ENCODE measurements around the gene COASY. TPM values are rescaled to one million over a fixed set of nuclear protein-coding genes. Genes with fewer than 3 reads are reported as not detected.

COASY gene
- total RNA-seq, 1 donor from 2014 or later, result 52.0 TPM

DNA sequence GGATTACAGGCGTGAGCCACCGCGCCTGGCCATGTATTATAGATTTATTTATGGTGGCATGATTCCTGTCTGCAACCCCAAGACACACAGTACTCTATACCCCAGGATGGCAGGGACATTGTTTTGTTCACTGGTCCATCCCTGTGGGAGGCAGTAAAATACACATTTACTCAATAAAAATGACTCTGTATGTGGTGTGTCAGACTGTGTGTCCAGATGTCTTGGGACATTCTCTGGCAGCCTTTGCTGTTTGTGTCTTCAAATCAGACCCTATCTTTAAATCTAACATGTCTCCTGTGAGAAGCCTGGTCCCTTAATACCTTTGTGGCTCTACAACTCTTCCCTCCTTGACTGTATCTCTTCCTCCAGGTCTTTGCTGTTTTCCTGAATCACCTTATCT is 1.7 kb upstream of the COASY start:
- Histone ChIP-seq H3K36me3 (ENCODE audit: insufficient read depth, low read length) (peaks cover 12% of the 10 kb centered on the region), H3K9ac (ENCODE audit: low read length) (no peak overlapping the region), H3K4me1 (ENCODE audit: insufficient read depth, low read length) (peaks cover 19% of the 10 kb centered on the region), H3K4me2 (ENCODE audit: low read length) (no peak overlapping the region), H3K79me2 (ENCODE audit: insufficient read depth, low read length) (peaks cover 33% of the 10 kb centered on the region), H3K4me3 (ENCODE audit: insufficient read depth, low read depth, low read length) (no peak overlapping the region), H3K27ac (ENCODE audit: low read depth, low read length) (no peak overlapping the region), H4K20me1 (ENCODE audit: insufficient read depth, low read length) (no peaks in the 10 kb centered on the region), H3K9me3 (ENCODE audit: insufficient read depth, low read depth, low read length) (no peaks in the 10 kb centered on the region), H3K27me3 (ENCODE audit: insufficient read depth, low read length) (no peaks in the 10 kb centered on the region), H2AFZ (ENCODE audit: low read depth, low read length) (no peak overlapping the region)
- Mint-ChIP-seq H3K9me3 (ENCODE audit: unreplicated experiment) (no peaks in the 10 kb centered on the region), H3K27ac (ENCODE audit: unreplicated experiment) (no peak overlapping the region), H3K4me1 (ENCODE audit: low read depth, unreplicated experiment) (peaks cover 24% of the 10 kb centered on the region), H3K4me3 (ENCODE audit: unreplicated experiment) (no peak overlapping the region), H3K27me3 (ENCODE audit: low read depth, unreplicated experiment) (no peaks in the 10 kb centered on the region), H3K36me3 (ENCODE audit: low read depth, unreplicated experiment) (peaks cover 3% of the 10 kb centered on the region)
- DNase-seq (ENCODE audit: low read depth) (no peak), FAIRE-seq (no peak)
- no peak for TF ChIP-seq EZH2 (IDR thresholded peaks at IDR 0.05; ENCODE audit: insufficient read depth, low read length)
- TF ChIP-seq, protein P1, sequence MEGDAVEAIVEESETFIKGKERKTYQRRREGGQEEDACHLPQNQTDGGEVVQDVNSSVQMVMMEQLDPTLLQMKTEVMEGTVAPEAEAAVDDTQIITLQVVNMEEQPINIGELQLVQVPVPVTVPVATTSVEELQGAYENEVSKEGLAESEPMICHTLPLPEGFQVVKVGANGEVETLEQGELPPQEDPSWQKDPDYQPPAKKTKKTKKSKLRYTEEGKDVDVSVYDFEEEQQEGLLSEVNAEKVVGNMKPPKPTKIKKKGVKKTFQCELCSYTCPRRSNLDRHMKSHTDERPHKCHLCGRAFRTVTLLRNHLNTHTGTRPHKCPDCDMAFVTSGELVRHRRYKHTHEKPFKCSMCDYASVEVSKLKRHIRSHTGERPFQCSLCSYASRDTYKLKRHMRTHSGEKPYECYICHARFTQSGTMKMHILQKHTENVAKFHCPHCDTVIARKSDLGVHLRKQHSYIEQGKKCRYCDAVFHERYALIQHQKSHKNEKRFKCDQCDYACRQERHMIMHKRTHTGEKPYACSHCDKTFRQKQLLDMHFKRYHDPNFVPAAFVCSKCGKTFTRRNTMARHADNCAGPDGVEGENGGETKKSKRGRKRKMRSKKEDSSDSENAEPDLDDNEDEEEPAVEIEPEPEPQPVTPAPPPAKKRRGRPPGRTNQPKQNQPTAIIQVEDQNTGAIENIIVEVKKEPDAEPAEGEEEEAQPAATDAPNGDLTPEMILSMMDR (IDR thresholded peaks at IDR 0.05; ENCODE audit: insufficient read depth, low read depth, low read length), result no peak

DNA sequence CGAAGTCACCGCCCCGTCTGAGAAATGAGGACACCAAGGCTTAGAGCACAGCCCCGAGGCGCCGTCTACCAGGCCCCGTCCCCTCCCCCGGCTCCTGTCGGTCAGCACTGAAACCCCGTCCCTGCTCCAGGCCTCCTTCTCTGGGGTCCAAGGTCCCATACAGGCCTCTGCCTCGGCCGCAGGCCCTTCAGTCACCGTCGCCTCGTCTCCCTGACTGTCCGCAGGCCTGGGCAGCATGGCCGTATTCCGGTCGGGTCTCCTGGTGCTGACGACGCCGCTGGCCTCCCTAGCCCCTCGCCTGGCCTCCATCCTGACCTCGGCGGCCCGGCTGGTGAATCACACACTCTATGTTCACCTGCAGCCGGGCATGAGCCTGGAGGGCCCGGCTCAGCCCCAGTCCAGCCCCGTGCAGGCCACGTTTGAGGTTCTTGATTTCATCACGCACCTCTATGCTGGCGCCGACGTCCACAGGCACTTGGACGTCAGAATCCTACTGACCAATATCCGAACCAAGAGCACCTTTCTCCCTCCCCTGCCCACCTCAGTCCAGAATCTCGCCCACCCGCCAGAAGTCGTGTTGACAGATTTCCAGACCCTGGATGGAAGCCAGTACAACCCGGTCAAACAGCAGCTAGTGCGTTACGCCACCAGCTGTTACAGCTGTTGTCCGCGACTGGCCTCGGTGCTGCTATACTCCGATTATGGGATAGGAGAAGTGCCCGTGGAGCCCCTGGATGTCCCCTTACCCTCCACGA is 617 bp downstream of the COASY start:
- peaks cover 19% of the 10 kb centered on the region for H3K4me1 Mint-ChIP-seq (ENCODE audit: low read depth, unreplicated experiment)
- H3K4me1 ChIP-seq (ENCODE audit: insufficient read depth, low read length), result peaks cover 22% of the 10 kb centered on the region
- peak overlapping the region; percentile 94 for H3K27ac Mint-ChIP-seq (ENCODE audit: unreplicated experiment)
- H4K20me1 ChIP-seq (ENCODE audit: insufficient read depth, low read length), result no peaks in the 10 kb centered on the region
- H3K9me3 ChIP-seq (ENCODE audit: insufficient read depth, low read depth, low read length), result no peaks in the 10 kb centered on the region
- H2AFZ ChIP-seq (ENCODE audit: low read depth, low read length), result peak overlapping the region; percentile 78
- TF ChIP-seq EZH2 (IDR thresholded peaks at IDR 0.05; ENCODE audit: insufficient read depth, low read length), result no peak
- TF ChIP-seq, protein P1 (IDR thresholded peaks at IDR 0.05; ENCODE audit: insufficient read depth, low read depth, low read length), result no peak
- H3K36me3 Mint-ChIP-seq (ENCODE audit: low read depth, unreplicated experiment), result peaks cover 3% of the 10 kb centered on the region
- peaks cover 13% of the 10 kb centered on the region for H3K36me3 ChIP-seq (ENCODE audit: insufficient read depth, low read length)
- H3K27ac ChIP-seq (ENCODE audit: low read depth, low read length), result peak overlapping the region; percentile 83
- H3K4me3 Mint-ChIP-seq (ENCODE audit: unreplicated experiment), result peak overlapping the region; percentile 92
- H3K4me3 ChIP-seq (ENCODE audit: insufficient read depth, low read depth, low read length), result peak overlapping the region; percentile 86
- H3K4me2 ChIP-seq (ENCODE audit: low read length), result peak overlapping the region; percentile 95
- no peaks in the 10 kb centered on the region for H3K9me3 Mint-ChIP-seq (ENCODE audit: unreplicated experiment)
- DNase-seq (ENCODE audit: low read depth), result no peak
- H3K79me2 ChIP-seq (ENCODE audit: insufficient read depth, low read length), result peaks cover 41% of the 10 kb centered on the region
- H3K27me3 Mint-ChIP-seq (ENCODE audit: low read depth, unreplicated experiment), result no peaks in the 10 kb centered on the region
- no peak for FAIRE-seq
- H3K9ac ChIP-seq (ENCODE audit: low read length), result peak overlapping the region; percentile 96
- no peaks in the 10 kb centered on the region for H3K27me3 ChIP-seq (ENCODE audit: insufficient read depth, low read length)

DNA sequence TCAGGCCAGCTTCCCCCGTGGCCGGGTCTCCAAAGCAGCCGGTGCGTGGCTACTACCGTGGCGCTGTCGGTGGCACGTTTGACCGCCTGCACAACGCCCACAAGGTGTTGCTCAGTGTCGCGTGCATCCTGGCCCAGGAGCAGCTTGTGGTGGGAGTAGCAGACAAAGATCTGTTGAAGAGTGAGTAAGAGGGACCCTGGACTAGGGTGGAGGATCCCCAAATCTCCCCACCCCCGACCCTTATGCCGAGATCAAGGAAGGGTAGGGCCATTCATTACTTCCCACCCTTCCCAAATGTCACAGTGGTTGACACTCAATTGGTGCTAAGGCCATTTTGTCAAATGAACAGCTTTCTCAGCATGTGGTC is 1.2 kb downstream of the COASY start:
- H3K9me3 ChIP-seq (ENCODE audit: insufficient read depth, low read depth, low read length), result no peaks in the 10 kb centered on the region
- peak overlapping the region; percentile 96 for H3K9ac ChIP-seq (ENCODE audit: low read length)
- peaks cover 5% of the 10 kb centered on the region for H3K36me3 Mint-ChIP-seq (ENCODE audit: low read depth, unreplicated experiment)
- peak overlapping the region; percentile 94 for H3K27ac Mint-ChIP-seq (ENCODE audit: unreplicated experiment)
- H3K4me3 Mint-ChIP-seq (ENCODE audit: unreplicated experiment), result peak overlapping the region; percentile 92
- H4K20me1 ChIP-seq (ENCODE audit: insufficient read depth, low read length), result no peaks in the 10 kb centered on the region
- H3K4me3 ChIP-seq (ENCODE audit: insufficient read depth, low read depth, low read length), result peak overlapping the region; percentile 86
- H3K27me3 ChIP-seq (ENCODE audit: insufficient read depth, low read length), result no peaks in the 10 kb centered on the region
- H3K27ac ChIP-seq (ENCODE audit: low read depth, low read length), result no peak overlapping the region
- H3K4me1 ChIP-seq (ENCODE audit: insufficient read depth, low read length), result peaks cover 26% of the 10 kb centered on the region
- no peaks in the 10 kb centered on the region for H3K9me3 Mint-ChIP-seq (ENCODE audit: unreplicated experiment)
- FAIRE-seq (no peak), DNase-seq (ENCODE audit: low read depth) (no peak)
- peak overlapping the region; percentile 95 for H3K4me2 ChIP-seq (ENCODE audit: low read length)
- H3K4me1 Mint-ChIP-seq (ENCODE audit: low read depth, unreplicated experiment), result peaks cover 22% of the 10 kb centered on the region
- peaks cover 45% of the 10 kb centered on the region for H3K79me2 ChIP-seq (ENCODE audit: insufficient read depth, low read length)
- H2AFZ ChIP-seq (ENCODE audit: low read depth, low read length), result no peak overlapping the region
- no peaks in the 10 kb centered on the region for H3K27me3 Mint-ChIP-seq (ENCODE audit: low read depth, unreplicated experiment)
- H3K36me3 ChIP-seq (ENCODE audit: insufficient read depth, low read length), result peaks cover 13% of the 10 kb centered on the region
- TF ChIP-seq, protein P1 (IDR thresholded peaks at IDR 0.05; ENCODE audit: insufficient read depth, low read depth, low read length), result no peak
- TF ChIP-seq EZH2 (IDR thresholded peaks at IDR 0.05; ENCODE audit: insufficient read depth, low read length), result no peak

Measured in astrocyte (in vitro differentiated cells and primary cell).